H9 (cell line): ENCODE results near the gene RAB5IF. TPM values are rescaled to one million over a fixed set of nuclear protein-coding genes. Genes with fewer than 3 reads are reported as not detected.

Experiments used
- DNase-seq: peaks from one replicate; pipeline ENCODE4 v3.0.0-alpha.2; 2017
- H2AFZ ChIP-seq: one replicate; pipeline ENCODE4 v1.6.1; 2013; ENCODE audit warnings: mild to moderate bottlenecking, low read length, control low read depth, moderate library complexity
- H2AK5ac ChIP-seq: 2 replicates; pipeline ENCODE4 v1.6.1; 2013; ENCODE audit warnings: low read length, control low read depth, mixed read lengths; ENCODE audit not compliant: insufficient read length
- H2BK120ac ChIP-seq: one replicate; pipeline ENCODE4 v1.6.1; 2013; ENCODE audit warnings: low read depth, mild to moderate bottlenecking, low read length, control low read depth, inconsistent platforms; ENCODE audit not compliant: poor library complexity, severe bottlenecking
- H2BK12ac ChIP-seq: 2 replicates; pipeline ENCODE4 v1.6.1; 2013; ENCODE audit warnings: low read length, control low read depth, mixed read lengths, low read depth; ENCODE audit not compliant: insufficient read length
- H2BK15ac ChIP-seq: 2 replicates; pipeline ENCODE4 v1.6.1; 2013; ENCODE audit warnings: low read depth, low read length, control low read depth
- H2BK20ac ChIP-seq: one replicate; pipeline ENCODE4 v1.6.1; 2013; ENCODE audit warnings: low read depth, mild to moderate bottlenecking, low read length, control low read depth, inconsistent platforms; ENCODE audit not compliant: poor library complexity, severe bottlenecking
- H2BK5ac ChIP-seq: 2 replicates; pipeline ENCODE4 v1.6.1; 2013; ENCODE audit warnings: low read length, control low read depth, mixed read lengths; ENCODE audit not compliant: insufficient read length
- H3K14ac ChIP-seq: 2 replicates; pipeline ENCODE4 v1.6.1; 2013; ENCODE audit warnings: low read length, control low read depth; ENCODE audit not compliant: insufficient read depth
- H3K18ac ChIP-seq: 2 replicates; pipeline ENCODE4 v1.6.1; 2013; ENCODE audit warnings: low read depth, mild to moderate bottlenecking, mixed read lengths, low read length, control low read depth; ENCODE audit not compliant: insufficient read length
- H3K23ac ChIP-seq: 2 replicates; pipeline ENCODE4 v1.6.1; 2013; ENCODE audit warnings: low read length, control low read depth, mixed read lengths, low read depth; ENCODE audit not compliant: insufficient read length
- H3K23me2 ChIP-seq: 2 replicates; pipeline ENCODE4 v1.6.1; 2013; ENCODE audit warnings: low read depth, mild to moderate bottlenecking, mixed read lengths, low read length, control low read depth; ENCODE audit not compliant: insufficient read length, poor library complexity, severe bottlenecking
- H3K27ac ChIP-seq: 2 replicates; pipeline ENCODE4 v1.5.1; 2013; ENCODE audit warnings: low read length, control low read depth, mixed read lengths, low read depth; ENCODE audit not compliant: insufficient read length
- H3K27me3 ChIP-seq: 2 replicates; pipeline ENCODE4 v1.6.1; 2013; ENCODE audit warnings: low read length, control low read depth, inconsistent platforms; ENCODE audit not compliant: insufficient read depth
- H3K4ac ChIP-seq: 2 replicates; pipeline ENCODE4 v1.6.1; 2013; ENCODE audit warnings: low read depth, mild to moderate bottlenecking, control low read depth, inconsistent platforms, low read length, moderate library complexity
- H3K4me1 ChIP-seq: 2 replicates; pipeline ENCODE4 v1.6.1; 2013; ENCODE audit warnings: low read length, control low read depth, inconsistent platforms; ENCODE audit not compliant: insufficient read depth
- H3K4me2 ChIP-seq: 2 replicates; pipeline ENCODE4 v1.6.1; 2013; ENCODE audit warnings: low read length, control low read depth, mixed read lengths; ENCODE audit not compliant: insufficient read length, insufficient read depth
- H3K56ac ChIP-seq: 2 replicates; pipeline ENCODE4 v1.6.1; 2013; ENCODE audit warnings: low read depth, mild to moderate bottlenecking, mixed read lengths, low read length, control low read depth; ENCODE audit not compliant: insufficient read length
- H3K79me1 ChIP-seq: 2 replicates; pipeline ENCODE4 v1.6.1; 2013; ENCODE audit warnings: low read depth, mild to moderate bottlenecking, moderate library complexity, low read length, control low read depth, inconsistent platforms; ENCODE audit not compliant: insufficient read depth, poor library complexity, severe bottlenecking
- H3K79me2 ChIP-seq: 2 replicates; pipeline ENCODE4 v1.6.1; 2013; ENCODE audit warnings: low read length, control low read depth, inconsistent platforms; ENCODE audit not compliant: insufficient read depth
- H3K9ac ChIP-seq: 2 replicates; pipeline ENCODE4 v1.6.1; 2013; ENCODE audit warnings: low read length, control low read depth, mixed read lengths; ENCODE audit not compliant: insufficient read length; ENCODE audit errors: extremely low read depth
- H3K9me3 ChIP-seq: one replicate; pipeline ENCODE4 v1.6.1; 2013; ENCODE audit warnings: low read depth, low read length, inconsistent platforms; ENCODE audit not compliant: control insufficient read depth
- H3T11ph ChIP-seq: one replicate; pipeline ENCODE4 v1.6.1; 2013; ENCODE audit warnings: mild to moderate bottlenecking, low read length, control low read depth, inconsistent platforms
- H4K20me1 ChIP-seq: one replicate; pipeline ENCODE4 v1.6.1; 2013; ENCODE audit not compliant: control insufficient read depth, insufficient read length, insufficient read depth
- H4K5ac ChIP-seq: 2 replicates; pipeline ENCODE4 v1.6.1; 2013; ENCODE audit warnings: low read depth, mild to moderate bottlenecking, mixed read lengths, low read length, control low read depth; ENCODE audit not compliant: insufficient read length
- H4K8ac ChIP-seq: replicated peaks from 2 replicates; pipeline ENCODE4 v1.6.1; 2013; ENCODE audit warnings: low read length, control low read depth, mixed read lengths, low read depth; ENCODE audit not compliant: insufficient read length
- H4K91ac ChIP-seq: 2 replicates; pipeline ENCODE4 v1.6.1; 2013; ENCODE audit warnings: low read depth, mild to moderate bottlenecking, moderate library complexity, mixed read lengths, low read length, control low read depth; ENCODE audit not compliant: insufficient read length
- H3K27ac Mint-ChIP-seq, 3 experiments: 2 replicates in 2 of 3; 3 replicates in 1 of 3; pipeline ENCODE4 v1.8.0; 2020 to 2021; ENCODE audit warnings: mixed read lengths in 3 of 3, mild to moderate bottlenecking in 1 of 3, moderate library complexity in 1 of 3
- H3K27me3 Mint-ChIP-seq: 2 replicates; pipeline ENCODE4 v1.8.0; 2021; ENCODE audit warnings: low read depth, mild to moderate bottlenecking, moderate library complexity, mixed read lengths
- H3K36me3 Mint-ChIP-seq, 3 experiments: 2 replicates in 2 of 3; 3 replicates in 1 of 3; pipeline ENCODE4 v1.8.0; 2020 to 2021; ENCODE audit warnings: low read depth in 3 of 3, mixed read lengths in 3 of 3; ENCODE audit not compliant: insufficient read depth in 1 of 3
- H3K4me1 Mint-ChIP-seq, 2 experiments: 2 replicates each; pipeline ENCODE4 v1.8.0; 2020; ENCODE audit warnings: mixed read lengths in 2 of 2
- H3K4me3 Mint-ChIP-seq, 2 experiments: 2 replicates in 1 of 2; 3 replicates in 1 of 2; pipeline ENCODE4 v1.8.0; 2020 to 2021; ENCODE audit warnings: mild to moderate bottlenecking in 2 of 2, mixed read lengths in 2 of 2, moderate library complexity in 1 of 2
- H3K9me3 Mint-ChIP-seq, 2 experiments: 2 replicates in 1 of 2; 3 replicates in 1 of 2; pipeline ENCODE4 v1.8.0; 2020; ENCODE audit warnings: mild to moderate bottlenecking in 2 of 2, mixed read lengths in 2 of 2, moderate library complexity in 1 of 2
- WGBS: extraction: QIAGEN DNeasy Blood & Tissue Kit; methylation state at CpG from one replicate; pipeline ENCODE4 v1.1.7; 2013; ENCODE audit warnings: missing lambda C conversion rate, low lambda C conversion rate, mixed read lengths; ENCODE audit not compliant: insufficient read length; ENCODE audit errors: extremely low coverage; 5-methylcytosine and 5-hydroxymethylcytosine counted together
- total RNA-seq: library from RNA; stranded (reverse); gene quantifications from 2 replicates; pipeline ENCODE4 v1.2.1, GENCODE V29; 2021
- TF ChIP-seq, protein P1 (sequence below): fragments of 200-600 bp; sonication (generic); conservative IDR thresholded peaks from 3 replicates; pipeline ENCODE4 v1.8.0; 2021; ENCODE audit warnings: antibody characterized with exemption, mild to moderate bottlenecking

Gene RAB5IF
- total RNA-seq, 1 experiment from 2014 or later, result 96.5 TPM

GRCh38 chr20:36593347-36593929, 12.1 kb upstream of the RAB5IF start:
- no peaks in the 10 kb centered on the region for H3K27me3 ChIP-seq
- Mint-ChIP-seq H3K27ac (peak overlapping the region in 1 of 3 experiments; percentile 91; a peak in 3 of 7 replicates), H3K4me1 (peaks cover 29 to 38% of the 10 kb centered on the region in 2 experiments), H3K27me3 (no peaks in the 10 kb centered on the region), H3K4me3 (no peak overlapping the region), H3K9me3 (no peaks in the 10 kb centered on the region), H3K36me3 (peaks cover 36 to 45% (median 38%) of the 10 kb centered on the region in 3 experiments)
- H3K79me1 ChIP-seq, result no peaks in the 10 kb centered on the region
- WGBS, result no CpG with 5 or more reads among the region's 5 CpGs
- no peak overlapping the region for H3K23ac ChIP-seq
- no peak overlapping the region for H3K56ac ChIP-seq
- H2BK120ac ChIP-seq, result no peak overlapping the region
- no peak overlapping the region for H4K8ac ChIP-seq
- TF ChIP-seq, protein P1, sequence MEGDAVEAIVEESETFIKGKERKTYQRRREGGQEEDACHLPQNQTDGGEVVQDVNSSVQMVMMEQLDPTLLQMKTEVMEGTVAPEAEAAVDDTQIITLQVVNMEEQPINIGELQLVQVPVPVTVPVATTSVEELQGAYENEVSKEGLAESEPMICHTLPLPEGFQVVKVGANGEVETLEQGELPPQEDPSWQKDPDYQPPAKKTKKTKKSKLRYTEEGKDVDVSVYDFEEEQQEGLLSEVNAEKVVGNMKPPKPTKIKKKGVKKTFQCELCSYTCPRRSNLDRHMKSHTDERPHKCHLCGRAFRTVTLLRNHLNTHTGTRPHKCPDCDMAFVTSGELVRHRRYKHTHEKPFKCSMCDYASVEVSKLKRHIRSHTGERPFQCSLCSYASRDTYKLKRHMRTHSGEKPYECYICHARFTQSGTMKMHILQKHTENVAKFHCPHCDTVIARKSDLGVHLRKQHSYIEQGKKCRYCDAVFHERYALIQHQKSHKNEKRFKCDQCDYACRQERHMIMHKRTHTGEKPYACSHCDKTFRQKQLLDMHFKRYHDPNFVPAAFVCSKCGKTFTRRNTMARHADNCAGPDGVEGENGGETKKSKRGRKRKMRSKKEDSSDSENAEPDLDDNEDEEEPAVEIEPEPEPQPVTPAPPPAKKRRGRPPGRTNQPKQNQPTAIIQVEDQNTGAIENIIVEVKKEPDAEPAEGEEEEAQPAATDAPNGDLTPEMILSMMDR, result no peak
- H4K91ac ChIP-seq, result no peak overlapping the region
- no peak overlapping the region for H3T11ph ChIP-seq
- no peaks in the 10 kb centered on the region for H3K23me2 ChIP-seq
- no peak overlapping the region for H2BK12ac ChIP-seq
- H2AFZ ChIP-seq, result no peak overlapping the region
- H2BK5ac ChIP-seq, result no peak overlapping the region
- H2BK15ac ChIP-seq, result no peak overlapping the region
- no peak for DNase-seq
- no peak overlapping the region for H3K27ac ChIP-seq
- no peaks in the 10 kb centered on the region for H3K9me3 ChIP-seq
- H3K79me2 ChIP-seq, result no peaks in the 10 kb centered on the region
- H3K4ac ChIP-seq, result no peak overlapping the region
- no peaks in the 10 kb centered on the region for H4K20me1 ChIP-seq
- H3K4me2 ChIP-seq, result no peak overlapping the region
- H3K18ac ChIP-seq, result no peak overlapping the region
- no peak overlapping the region for H2BK20ac ChIP-seq
- H4K5ac ChIP-seq, result no peak overlapping the region
- peaks cover 7% of the 10 kb centered on the region for H3K4me1 ChIP-seq
- no peak overlapping the region for H2AK5ac ChIP-seq
- H3K14ac ChIP-seq, result no peak overlapping the region
- H3K9ac ChIP-seq, result no peak overlapping the region
